HCT116 (cell line): ENCODE results near the gene NTNG1. TPM values are rescaled to one million over a fixed set of nuclear protein-coding genes. Genes with fewer than 3 reads are reported as not detected.

Source experiments
- ATAC-seq: fragments of 200-7000 bp; cut with Tn5 transposase; 2 replicates; pipeline ENCODE4 v1.9.1; 2020; ENCODE audit warnings: mild to moderate bottlenecking, moderate library complexity
- BruUV-seq: library from RNA; stranded (reverse); fragments of 400-500 nt; replicated peaks from 2 replicates; lab custom pipeline; 2021; lab: Mats Ljungman, UMichigan
- CTCF ChIA-PET: fragments of 300-600 bp; sonication (Branson Sonifier 250); formaldehyde crosslinking; loops from one replicate; lab custom pipeline; 2021; ENCODE audit warnings: antibody characterized with exemption; lab: Charles Lee
- POLR2A ChIA-PET: fragments of 300-600, 350-600 bp; sonication (Branson Sonifier 250); formaldehyde crosslinking; loops from one replicate; lab custom pipeline; 2021; ENCODE audit warnings: antibody characterized with exemption; lab: Charles Lee
- RAD21 ChIA-PET, 2 experiments: fragments of 300-600 bp; sonication (Branson Sonifier 250); formaldehyde crosslinking; loops; one replicate each; lab custom pipeline; 2023; ENCODE audit warnings: low total read pairs in 2 of 2; ENCODE audit not compliant: uncharacterized antibody in 2 of 2, unreplicated experiment in 2 of 2, low non-redundant PET in 1 of 2; lab: Charles Lee
- DNase-seq: peaks from one replicate; pipeline ENCODE4 v3.0.0-alpha.2; 2010; ENCODE audit warnings: low read depth, low spot score
- H2AFZ ChIP-seq: fragments of 200-600 bp; shearing (Covaris generic), sonication (generic); 2 replicates; pipeline ENCODE4 v1.6.1; 2017; ENCODE audit warnings: low read depth, mixed run types, mixed read lengths, antibody characterized with exemption, low read length; ENCODE audit not compliant: poor library complexity, severe bottlenecking
- H3K27ac ChIP-seq: 2 replicates; pipeline ENCODE4 v1.5.1; 2012; ENCODE audit warnings: low read depth, low read length
- H3K27me3 ChIP-seq: fragments of 200-600 bp; sonication (generic); 2 replicates; pipeline ENCODE4 v1.6.1; 2016; ENCODE audit warnings: mixed run types, low read length, mixed read lengths; ENCODE audit not compliant: insufficient read depth
- H3K36me3 ChIP-seq, 2 experiments: fragments of 200-500 bp in 1 of 2; fragments of 200-600 bp in 1 of 2; sonication (Bioruptor generic) in 1 of 2; sonication (generic) in 1 of 2; 2 replicates each; pipeline versions ENCODE4 v1.5.1 to v1.6.1; 2014 to 2016; ENCODE audit warnings: low read length in 2 of 2, inconsistent platforms in 1 of 2, mixed read lengths in 1 of 2, mixed run types in 1 of 2; ENCODE audit not compliant: insufficient read depth in 2 of 2, control insufficient read depth in 1 of 2
- H3K4me1 ChIP-seq, 2 experiments: fragments of 200-600 bp in 1 of 2; sonication (generic) in 1 of 2; 2 replicates each; pipeline versions ENCODE4 v1.5.1 to v1.6.1; 2012 to 2017; ENCODE audit warnings: low read length in 2 of 2, inconsistent platforms in 1 of 2, mild to moderate bottlenecking in 1 of 2, mixed read lengths in 1 of 2, mixed run types in 1 of 2, moderate library complexity in 1 of 2; ENCODE audit not compliant: insufficient read depth in 2 of 2, control insufficient read depth in 1 of 2
- H3K4me2 ChIP-seq: fragments of 200-600 bp; sonication (generic); 2 replicates; pipeline ENCODE4 v1.6.1; 2017; ENCODE audit warnings: mixed run types, low read length, mixed read lengths
- H3K4me3 ChIP-seq, 2 experiments: fragments of 200-600 bp in 1 of 2; sonication (generic) in 1 of 2; replicated peaks in 1 of 2; 2 replicates each; pipeline ENCODE4 v1.5.1; 2011 to 2016; ENCODE audit warnings: low read length in 2 of 2, control low read depth in 1 of 2, low read depth in 1 of 2, mild to moderate bottlenecking in 1 of 2, mixed read lengths in 1 of 2, mixed run types in 1 of 2
- H3K79me2 ChIP-seq: fragments of 200-600 bp; sonication (generic); 2 replicates; pipeline ENCODE4 v1.6.1; 2017; ENCODE audit warnings: mild to moderate bottlenecking, mixed run types, low read length, moderate library complexity, mixed read lengths; ENCODE audit not compliant: insufficient read depth
- H3K9ac ChIP-seq: fragments of 200-600 bp; sonication (generic); 2 replicates; pipeline ENCODE4 v1.6.1; 2016; ENCODE audit warnings: low read length, mixed read lengths
- H3K9me2 ChIP-seq: fragments of 200-600 bp; sonication (generic), shearing (Covaris generic); 2 replicates; pipeline ENCODE4 v1.6.1; 2017; ENCODE audit warnings: mixed run types, mild to moderate bottlenecking, moderate library complexity; ENCODE audit not compliant: insufficient read depth
- H3K9me3 ChIP-seq, 2 experiments: fragments of 200-500 bp in 1 of 2; fragments of 200-600 bp in 1 of 2; sonication (Bioruptor generic) in 1 of 2; sonication (generic) in 1 of 2; 2 replicates each; pipeline ENCODE4 v1.6.1; 2014 to 2017; ENCODE audit warnings: low read length in 2 of 2, mixed read lengths in 2 of 2, inconsistent platforms in 1 of 2, low read depth in 1 of 2, mild to moderate bottlenecking in 1 of 2, mixed run types in 1 of 2, moderate library complexity in 1 of 2; ENCODE audit not compliant: control insufficient read depth in 1 of 2, insufficient read depth in 1 of 2
- H4K20me1 ChIP-seq: fragments of 200-600 bp; sonication (generic), shearing (Covaris generic); 2 replicates; pipeline ENCODE4 v1.6.1; 2017; ENCODE audit warnings: mixed run types, mild to moderate bottlenecking, moderate library complexity; ENCODE audit not compliant: insufficient read depth
- CBX3 ChIP-seq: IDR thresholded peaks from 2 replicates; pipeline ENCODE4 v1.6.1; 2012; ENCODE audit warnings: low read depth
- CEBPB ChIP-seq: IDR thresholded peaks from 2 replicates; pipeline ENCODE4 v1.6.1; 2012; ENCODE audit warnings: low read depth
- CTCF ChIP-seq, 3 experiments: fragments of 200-600 bp in 1 of 3; sonication (generic) in 1 of 3; IDR thresholded peaks in 2 of 3; conservative IDR thresholded peaks in 1 of 3; 2 replicates each; pipeline ENCODE4 v1.5.1; 2012 to 2017; ENCODE audit warnings: low read depth in 2 of 3, low read length in 2 of 3, antibody characterized with exemption in 1 of 3, borderline replicate concordance in 1 of 3, control low read depth in 1 of 3, mild to moderate bottlenecking in 1 of 3, mixed read lengths in 1 of 3, mixed run types in 1 of 3, moderate library complexity in 1 of 3; ENCODE audit not compliant: insufficient read depth in 1 of 3
- EZH2 ChIP-seq: fragments of 200-600 bp; sonication (generic); IDR thresholded peaks from 2 replicates; pipeline ENCODE4 v1.6.1; 2017; ENCODE audit warnings: antibody characterized with exemption, mixed run types
- EZH2phosphoT487 ChIP-seq: fragments of 200-600 bp; IDR thresholded peaks from 2 replicates; pipeline ENCODE4 v1.6.1; 2018; ENCODE audit warnings: antibody characterized with exemption, borderline replicate concordance
- MAX ChIP-seq: IDR thresholded peaks from 2 replicates; pipeline ENCODE4 v1.6.1; 2012
- POLR2A ChIP-seq: IDR thresholded peaks from 2 replicates; pipeline ENCODE4 v1.7.0; 2011; ENCODE audit warnings: borderline replicate concordance; ENCODE audit not compliant: insufficient read depth, insufficient read length; ENCODE audit errors: extremely low read depth
- RAD21 ChIP-seq: IDR thresholded peaks from 2 replicates; pipeline ENCODE4 v1.6.1; 2012; ENCODE audit warnings: low read depth, mild to moderate bottlenecking
- REST ChIP-seq: IDR thresholded peaks from 2 replicates; pipeline ENCODE4 v1.6.1; 2012; ENCODE audit warnings: low read depth
- SRF ChIP-seq: IDR thresholded peaks from 2 replicates; pipeline ENCODE4 v1.6.1; 2012; ENCODE audit warnings: low read depth
- YY1 ChIP-seq: IDR thresholded peaks from 2 replicates; pipeline ENCODE4 v1.6.1; 2011; ENCODE audit warnings: low read length, low read depth, moderate library complexity, mild to moderate bottlenecking; ENCODE audit not compliant: insufficient replicate concordance; ENCODE audit errors: extremely low read depth
- intact Hi-C: fragments of 100-400 bp; cut with micrococcal nuclease; formaldehyde crosslinking; loops from 2 replicates; pipeline ENCODE4 v1.10.0; 2022
- total RNA-seq: library from RNA; stranded (reverse); gene quantifications from one replicate; pipeline ENCODE4 v1.2.1, GENCODE V29; 2021; ENCODE audit not compliant: unreplicated experiment

The NTNG1 gene
- total RNA-seq, 1 experiment from 2014 or later, result not detected

- TF ChIP-seq CTCF (IDR thresholded peaks at IDR 0.05 in 2 of 3, conservative IDR thresholded peaks at IDR 0.05 in 1 of 3; ENCODE audit: borderline replicate concordance in 1 of 3, insufficient read depth in 1 of 3, low read depth in 2 of 3, low read length in 2 of 3) (no peak), YY1 (no peak), POLR2A (no peak)
Measured at GRCh38 chr1:107255469-107255868, 114.6 kb downstream of the NTNG1 start (continued).

- no peaks in the 10 kb centered on the region for H3K79me2 ChIP-seq
- POLR2A ChIA-PET, result no interaction called here
- H3K9me3 ChIP-seq, result peaks cover 0 to 23% of the 10 kb centered on the region in 2 experiments; a peak in 2 of 4 replicates
- CTCF ChIA-PET, result no interaction called here
- RAD21 ChIA-PET, result no interaction called here
- TF ChIP-seq CEBPB (no peak), CBX3 (no peak), EZH2 (no peak), SRF (no peak), MAX (no peak), RAD21 (no peak), EZH2phosphoT487 (no peak), REST (no peak)
- no peak overlapping the region for H3K4me2 ChIP-seq
- no peaks in the 10 kb centered on the region for H3K4me1 ChIP-seq
- H3K9ac ChIP-seq, result no peak overlapping the region
- no peaks in the 10 kb centered on the region for H3K36me3 ChIP-seq
- H2AFZ ChIP-seq, result no peak overlapping the region
- no peaks in the 10 kb centered on the region for H3K27me3 ChIP-seq
- ATAC-seq (no peak), DNase-seq (no peak)
- no TSS peak for BruUV-seq
- no peaks in the 10 kb centered on the region for H3K9me2 ChIP-seq
- H3K27ac ChIP-seq, result no peak overlapping the region
- intact Hi-C loops, result no loop called here
- no peak overlapping the region for H3K4me3 ChIP-seq
- H4K20me1 ChIP-seq, result no peaks in the 10 kb centered on the region
Measured at GRCh38 chr1:107262467-107263286, 121.8 kb downstream of the NTNG1 start.
